HepG2 (cell line): Measurements from ENCODE around the gene CLPX. TPM values are rescaled to one million over a fixed set of nuclear protein-coding genes. Genes with fewer than 3 reads are reported as not detected.

Experiments
- ATAC-seq: fragments of 200-7000 bp; cut with Tn5 transposase; 3 replicates; pipeline ENCODE4 v1.9.1; 2020; ENCODE audit warnings: mild to moderate bottlenecking, moderate library complexity
- BruUV-seq: library from RNA; stranded (reverse); fragments of 400-500 nt; replicated peaks from 2 replicates; lab custom pipeline; 2021; lab: Mats Ljungman, UMichigan
- CTCF ChIA-PET: fragments of 300-600 bp; formaldehyde crosslinking; extraction: SDS; loops from one replicate; lab custom pipeline; 2021; ENCODE audit warnings: low total read pairs, inconsistent platforms, low intra/inter-chr PET ratio; lab: Yijun Ruan, JAX
- POLR2A ChIA-PET: fragments of 350-600 bp; sonication (Branson Sonifier 250); formaldehyde crosslinking; loops from one replicate; lab custom pipeline; 2020; ENCODE audit warnings: antibody characterized with exemption, inconsistent platforms; lab: Yijun Ruan, JAX
- DNase-seq: peaks from one replicate; pipeline ENCODE4 v3.0.0-alpha.2; 2015; ENCODE audit warnings: low spot score
- FAIRE-seq: peaks from 3 replicates; lab custom pipeline; 2011; peaks lifted over from hg19 to GRCh38; lab: Jason Lieb, UNC
- H2AFZ ChIP-seq: one replicate; pipeline ENCODE4 v1.6.1; 2011; ENCODE audit warnings: low read length, inconsistent platforms
- H3K27ac ChIP-seq: fragments of 300-600 bp; 3 replicates; pipeline ENCODE4 v1.8.0; 2011; ENCODE audit warnings: mixed run types, mild to moderate bottlenecking, mixed read lengths, low read length, inconsistent platforms; ENCODE audit not compliant: insufficient read depth; ENCODE audit errors: extremely low read length
- H3K27me3 ChIP-seq, 2 experiments: fragments of 200-600 bp in 1 of 2; 2 replicates in 1 of 2; 3 replicates in 1 of 2; pipeline versions ENCODE4 v1.6.0 to v1.8.0; 2011; ENCODE audit warnings: low read length in 2 of 2, mild to moderate bottlenecking in 2 of 2, moderate library complexity in 2 of 2, inconsistent platforms in 1 of 2; ENCODE audit not compliant: insufficient read depth in 2 of 2, control insufficient read depth in 1 of 2
- H3K36me3 ChIP-seq, 2 experiments: fragments of 200-600 bp in 1 of 2; replicated peaks in 1 of 2; 2 replicates in 1 of 2; 3 replicates in 1 of 2; pipeline versions ENCODE4 v1.5.1 to v1.8.0; 2011; ENCODE audit warnings: low read length in 2 of 2, inconsistent platforms in 1 of 2; ENCODE audit not compliant: insufficient read depth in 2 of 2, control insufficient read depth in 1 of 2
- H3K4me1 ChIP-seq: 2 replicates; pipeline ENCODE4 v1.5.1; 2012; ENCODE audit warnings: low read length, inconsistent platforms; ENCODE audit not compliant: insufficient read depth
- H3K4me2 ChIP-seq: 2 replicates; pipeline ENCODE4 v1.6.0; 2011; ENCODE audit warnings: low read depth, low read length, inconsistent platforms
- H3K4me3 ChIP-seq, 3 experiments: fragments of 200-600 bp in 1 of 3; sonication (generic), shearing (Covaris generic) in 1 of 3; replicated peaks in 1 of 3; 2 replicates each; pipeline ENCODE4 v1.5.1; 2011 to 2016; ENCODE audit warnings: low read length in 3 of 3, inconsistent platforms in 2 of 3, low read depth in 2 of 3, mild to moderate bottlenecking in 2 of 3, control low read depth in 1 of 3, mixed read lengths in 1 of 3; ENCODE audit not compliant: insufficient read depth in 1 of 3
- H3K79me2 ChIP-seq: one replicate; pipeline ENCODE4 v1.6.1; 2011; ENCODE audit warnings: low read length, inconsistent platforms; ENCODE audit not compliant: insufficient read depth
- H3K9ac ChIP-seq: 2 replicates; pipeline ENCODE4 v1.6.0; 2011; ENCODE audit warnings: mild to moderate bottlenecking, low read depth, low read length, inconsistent platforms; ENCODE audit not compliant: insufficient read depth
- H3K9me3 ChIP-seq: 2 replicates; pipeline ENCODE4 v1.5.1; 2012; ENCODE audit warnings: mild to moderate bottlenecking, low read length
- H4K20me1 ChIP-seq: 2 replicates; pipeline ENCODE4 v1.6.0; 2011; ENCODE audit warnings: inconsistent platforms, mild to moderate bottlenecking, low read length, moderate library complexity; ENCODE audit not compliant: insufficient read depth
- ARHGAP35 ChIP-seq: sonication (generic); formaldehyde crosslinking; IDR thresholded peaks from 2 replicates; pipeline ENCODE4 v1.9.0; 2022; ENCODE audit warnings: mild to moderate bottlenecking, inconsistent platforms, moderate library complexity, missing genetic modification reagents, borderline replicate concordance
- HDAC2 ChIP-seq: sonication (generic); formaldehyde crosslinking; IDR thresholded peaks from 2 replicates; pipeline ENCODE4 v1.4.0; 2020; ENCODE audit warnings: missing genetic modification reagents
- RELA ChIP-seq: sonication (generic); formaldehyde crosslinking; IDR thresholded peaks from 2 replicates; pipeline ENCODE4 v1.4.0; 2020; ENCODE audit warnings: missing genetic modification reagents
- YEATS2 ChIP-seq: sonication (generic); formaldehyde crosslinking; IDR thresholded peaks from 2 replicates; pipeline ENCODE4 v1.4.0; 2020; ENCODE audit warnings: missing genetic modification reagents, borderline replicate concordance
- ZBTB38 ChIP-seq: sonication (generic); formaldehyde crosslinking; IDR thresholded peaks from 2 replicates; pipeline ENCODE4 v1.5.1; 2020; ENCODE audit warnings: mild to moderate bottlenecking, missing genetic modification reagents
- ZNF496 ChIP-seq: sonication (generic); formaldehyde crosslinking; IDR thresholded peaks from 2 replicates; pipeline ENCODE4 v1.8.1; 2023; ENCODE audit warnings: mild to moderate bottlenecking, moderate library complexity, missing genetic modification reagents; ENCODE audit not compliant: insufficient replicate concordance
- ZNF616 ChIP-seq: sonication (generic); formaldehyde crosslinking; IDR thresholded peaks from 2 replicates; pipeline ENCODE4 v1.5.0; 2020; ENCODE audit warnings: low read depth, mild to moderate bottlenecking, missing genetic modification reagents
- ZNF790 ChIP-seq: sonication (generic); formaldehyde crosslinking; IDR thresholded peaks from 2 replicates; pipeline ENCODE4 v1.8.0; 2022; ENCODE audit warnings: missing genetic modification reagents, mild to moderate bottlenecking, borderline replicate concordance
- WGBS: methylation state at CpG from one replicate; pipeline ENCODE4 v1.1.6; 2017; ENCODE audit warnings: low lambda C conversion rate; 5-methylcytosine and 5-hydroxymethylcytosine counted together
- in situ Hi-C: cut with HindIII; loops from 2 replicates; pipeline ENCODE4 v1.10.0; 2017; ENCODE audit warnings: low pct_unique_long_range_greater_than_20kb; ENCODE audit not compliant: extremely low pct_ligation_motif_present
- intact Hi-C: fragments of 100-400 bp; cut with micrococcal nuclease; formaldehyde crosslinking; loops from one replicate; pipeline ENCODE4 v1.10.0; 2022; ENCODE audit not compliant: unreplicated experiment
- polyA plus RNA-seq, 8 experiments: library from polyadenylated mRNA; depleted of rRNA in 3 of 8; stranded (reverse) in 7 of 8; unstranded in 1 of 8; fragments of >200 nt; fragmentation: Illumina TruSeq in 4 of 8; extraction: Trizol in 4 of 8; gene quantifications; 2 replicates each; pipeline versions ENCODE4 v1.2.1 to v1.2.3, GENCODE V29; 2011 to 2016; ENCODE audit warnings: low read depth in 4 of 8, missing spikeins in 1 of 8, mixed read lengths in 1 of 8; ENCODE audit not compliant: insufficient read depth in 1 of 8
- total RNA-seq, 5 experiments: library from RNA; depleted of rRNA; stranded (reverse); fragments of >200 nt; fragmentation: Illumina TruSeq; extraction: Trizol; gene quantifications; 2 replicates each; pipeline ENCODE4 v1.2.3, GENCODE V29; 2016; ENCODE audit warnings: low read depth in 1 of 5
- TF ChIP-seq, protein P1 (sequence below): sonication (generic); formaldehyde crosslinking; IDR thresholded peaks from 2 replicates; pipeline ENCODE4 v1.5.0; 2020; ENCODE audit warnings: missing genetic modification reagents
- TF ChIP-seq, protein P2 (sequence below): sonication (generic); formaldehyde crosslinking; IDR thresholded peaks from 2 replicates; pipeline ENCODE4 v1.5.1; 2020; ENCODE audit warnings: missing genetic modification reagents, mild to moderate bottlenecking, borderline replicate concordance
- TF ChIP-seq, protein P3 (sequence below): sonication (generic); formaldehyde crosslinking; IDR thresholded peaks from 2 replicates; pipeline ENCODE4 v1.9.0; 2021; ENCODE audit warnings: missing genetic modification reagents, borderline replicate concordance

CLPX gene
- total and polyA plus RNA-seq, 2 of the 13 experiments (the other 11 are each of a cell fraction or from before 2014, with no cell fraction given): 33.9 to 61.3 TPM

DNA sequence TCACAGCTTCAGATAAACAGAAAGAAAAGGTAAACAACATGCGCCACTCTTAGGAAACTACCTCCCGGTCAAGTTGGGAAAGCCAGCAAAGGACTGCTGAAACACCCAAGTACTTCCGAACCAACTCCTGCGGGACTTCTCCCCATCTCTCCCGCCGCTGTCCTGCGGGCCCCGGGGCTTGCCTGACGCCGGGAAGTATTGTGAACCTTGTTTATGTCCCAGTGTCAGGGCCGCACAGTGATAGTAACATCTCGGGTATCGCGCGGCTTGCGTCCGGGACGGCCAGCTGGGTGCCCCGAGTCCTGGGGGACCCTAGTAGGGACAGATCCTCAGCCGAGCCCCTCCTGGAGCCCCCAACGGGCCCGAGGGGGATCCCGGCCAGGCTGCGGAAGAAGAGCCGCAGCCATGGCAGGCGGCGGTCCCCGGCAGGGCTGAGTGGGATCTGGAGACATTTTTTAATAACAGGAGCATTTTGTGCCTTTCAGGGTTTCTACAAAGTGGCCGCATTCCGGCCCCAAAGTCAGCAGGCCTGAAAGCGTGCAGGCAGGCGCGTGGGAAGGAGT lies 756 bp downstream of the CLPX start:
- BruUV-seq: TSS peak; percentile 78
- intact Hi-C loops (loop anchor here (10.0 kb wide), 2 partner anchors 150 to 200 kb away; no protein-coding TSS in a partner anchor), in situ Hi-C loops (loop anchor here (10.0 kb wide), 1 partner anchor 200 kb away; no protein-coding TSS in a partner anchor)
- CTCF ChIA-PET: interaction anchor here (1.5 kb wide), 1 partner anchor 151 kb away, joined by 6 read pairs; no protein-coding TSS in a partner anchor
- H3K27ac ChIP-seq: peak overlapping the region; percentile 92
- peak overlapping the region; percentile 92 for H3K9ac ChIP-seq
- H3K27me3 ChIP-seq: no peaks in the 10 kb centered on the region; a peak in 1 of 5 replicates
- ATAC-seq (peak; percentile 81), DNase-seq (peak; percentile 64), FAIRE-seq (no peak)
- peaks cover 52% of the 10 kb centered on the region for H3K4me1 ChIP-seq
- no peaks in the 10 kb centered on the region for H3K9me3 ChIP-seq
- H3K4me3 ChIP-seq: peak overlapping the region; percentile 81 to 97 (median 90)
- H3K4me2 ChIP-seq: peak overlapping the region; percentile 80
- no peak overlapping the region for H2AFZ ChIP-seq
- H3K36me3 ChIP-seq: peaks cover 0 to 17% of the 10 kb centered on the region in 2 experiments; a peak in 1 of 5 replicates
- POLR2A ChIA-PET: interaction anchor here (0.6 to 3.6 kb wide), 17 partner anchors 10 to 395 kb away, joined by 3 to 92 read pairs (median 6); partner anchors contain the start of genes PARP16, PDCD7, RNU5B-1 and SLC51B
- H4K20me1 ChIP-seq: 0 out of 2 replicates have a peak, but pooled peaks cover 8% of the 10 kb centered on the region
- 0% methylated on average over 17 of the region's 33 CpGs for WGBS
- H3K79me2 ChIP-seq: peaks cover 48% of the 10 kb centered on the region
- TF ChIP-seq, protein P1, sequence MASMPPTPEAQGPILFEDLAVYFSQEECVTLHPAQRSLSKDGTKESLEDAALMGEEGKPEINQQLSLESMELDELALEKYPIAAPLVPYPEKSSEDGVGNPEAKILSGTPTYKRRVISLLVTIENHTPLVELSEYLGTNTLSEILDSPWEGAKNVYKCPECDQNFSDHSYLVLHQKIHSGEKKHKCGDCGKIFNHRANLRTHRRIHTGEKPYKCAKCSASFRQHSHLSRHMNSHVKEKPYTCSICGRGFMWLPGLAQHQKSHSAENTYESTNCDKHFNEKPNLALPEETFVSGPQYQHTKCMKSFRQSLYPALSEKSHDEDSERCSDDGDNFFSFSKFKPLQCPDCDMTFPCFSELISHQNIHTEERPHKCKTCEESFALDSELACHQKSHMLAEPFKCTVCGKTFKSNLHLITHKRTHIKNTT: no peak
- TF ChIP-seq, protein P2, sequence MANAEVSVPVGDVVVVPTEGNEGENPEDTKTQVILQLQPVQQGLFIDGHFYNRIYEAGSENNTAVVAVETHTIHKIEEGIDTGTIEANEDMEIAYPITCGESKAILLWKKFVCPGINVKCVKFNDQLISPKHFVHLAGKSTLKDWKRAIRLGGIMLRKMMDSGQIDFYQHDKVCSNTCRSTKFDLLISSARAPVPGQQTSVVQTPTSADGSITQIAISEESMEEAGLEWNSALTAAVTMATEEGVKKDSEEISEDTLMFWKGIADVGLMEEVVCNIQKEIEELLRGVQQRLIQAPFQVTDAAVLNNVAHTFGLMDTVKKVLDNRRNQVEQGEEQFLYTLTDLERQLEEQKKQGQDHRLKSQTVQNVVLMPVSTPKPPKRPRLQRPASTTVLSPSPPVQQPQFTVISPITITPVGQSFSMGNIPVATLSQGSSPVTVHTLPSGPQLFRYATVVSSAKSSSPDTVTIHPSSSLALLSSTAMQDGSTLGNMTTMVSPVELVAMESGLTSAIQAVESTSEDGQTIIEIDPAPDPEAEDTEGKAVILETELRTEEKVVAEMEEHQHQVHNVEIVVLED (CRISPR knock-in tag): no peak
- TF ChIP-seq HDAC2 (CRISPR knock-in tag) (no peak), YEATS2 (CRISPR knock-in tag) (peak; percentile 62), ZNF790 (CRISPR knock-in tag) (0 out of 2 replicates have a peak, but pooled peaks have one; percentile 55), ARHGAP35 (CRISPR knock-in tag) (no peak; the same call in 1 of the 2 replicates), RELA (CRISPR knock-in tag) (no peak), ZNF496 (no peak), ZNF616 (no peak), ZBTB38 (CRISPR knock-in tag) (no peak)
- TF ChIP-seq, protein P3, sequence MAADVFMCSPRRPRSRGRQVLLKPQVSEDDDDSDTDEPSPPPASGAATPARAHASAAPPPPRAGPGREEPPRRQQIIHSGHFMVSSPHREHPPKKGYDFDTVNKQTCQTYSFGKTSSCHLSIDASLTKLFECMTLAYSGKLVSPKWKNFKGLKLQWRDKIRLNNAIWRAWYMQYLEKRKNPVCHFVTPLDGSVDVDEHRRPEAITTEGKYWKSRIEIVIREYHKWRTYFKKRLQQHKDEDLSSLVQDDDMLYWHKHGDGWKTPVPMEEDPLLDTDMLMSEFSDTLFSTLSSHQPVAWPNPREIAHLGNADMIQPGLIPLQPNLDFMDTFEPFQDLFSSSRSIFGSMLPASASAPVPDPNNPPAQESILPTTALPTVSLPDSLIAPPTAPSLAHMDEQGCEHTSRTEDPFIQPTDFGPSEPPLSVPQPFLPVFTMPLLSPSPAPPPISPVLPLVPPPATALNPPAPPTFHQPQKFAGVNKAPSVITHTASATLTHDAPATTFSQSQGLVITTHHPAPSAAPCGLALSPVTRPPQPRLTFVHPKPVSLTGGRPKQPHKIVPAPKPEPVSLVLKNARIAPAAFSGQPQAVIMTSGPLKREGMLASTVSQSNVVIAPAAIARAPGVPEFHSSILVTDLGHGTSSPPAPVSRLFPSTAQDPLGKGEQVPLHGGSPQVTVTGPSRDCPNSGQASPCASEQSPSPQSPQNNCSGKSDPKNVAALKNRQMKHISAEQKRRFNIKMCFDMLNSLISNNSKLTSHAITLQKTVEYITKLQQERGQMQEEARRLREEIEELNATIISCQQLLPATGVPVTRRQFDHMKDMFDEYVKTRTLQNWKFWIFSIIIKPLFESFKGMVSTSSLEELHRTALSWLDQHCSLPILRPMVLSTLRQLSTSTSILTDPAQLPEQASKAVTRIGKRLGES: 0 out of 2 replicates have a peak, but pooled peaks have one; percentile 38
